IMR-90 (cell line): ENCODE measurements around the gene LMNTD2.

Source experiments
- CEBPB ChIP-seq: IDR thresholded peaks from 2 replicates; pipeline ENCODE4 v1.6.1; 2012; ENCODE audit warnings: low read depth, low read length, improper control_type of control experiment
- FOS ChIP-seq: fragments of 150-350 bp; IDR thresholded peaks from 2 replicates; pipeline ENCODE4 v1.6.1; 2016; ENCODE audit warnings: low read depth, low read length
- MAFK ChIP-seq: IDR thresholded peaks from 2 replicates; pipeline ENCODE4 v1.6.1; 2012; ENCODE audit warnings: low read depth, low read length, improper control_type of control experiment
- MAZ ChIP-seq: IDR thresholded peaks from 2 replicates; pipeline ENCODE4 v1.6.1; 2012; ENCODE audit warnings: low read depth, mild to moderate bottlenecking, low read length, improper control_type of control experiment, moderate library complexity, borderline replicate concordance
- MXI1 ChIP-seq: IDR thresholded peaks from 2 replicates; pipeline ENCODE4 v1.6.1; 2012; ENCODE audit warnings: low read depth, mild to moderate bottlenecking, low read length, moderate library complexity, borderline replicate concordance
- NFE2L2 ChIP-seq: fragments of 150-350 bp; IDR thresholded peaks from 2 replicates; pipeline ENCODE4 v1.6.1; 2016; ENCODE audit warnings: low read depth, mild to moderate bottlenecking, low read length
- POLR2A ChIP-seq: IDR thresholded peaks from 2 replicates; pipeline ENCODE4 v1.6.1; 2012; ENCODE audit warnings: mild to moderate bottlenecking, low read depth, low read length
- RAD21 ChIP-seq: IDR thresholded peaks from 2 replicates; pipeline ENCODE4 v1.6.1; 2012; ENCODE audit warnings: low read length, improper control_type of control experiment
- RCOR1 ChIP-seq: IDR thresholded peaks from 2 replicates; pipeline ENCODE4 v1.6.1; 2012; ENCODE audit warnings: mild to moderate bottlenecking, low read length, improper control_type of control experiment; ENCODE audit not compliant: insufficient replicate concordance
- RFX5 ChIP-seq: IDR thresholded peaks from 2 replicates; pipeline ENCODE4 v1.8.0; 2012; ENCODE audit warnings: low read depth, mild to moderate bottlenecking, low read length, moderate library complexity
- SMC3 ChIP-seq: fragments of 150-350 bp; IDR thresholded peaks from 2 replicates; pipeline ENCODE4 v1.6.1; 2016; ENCODE audit warnings: low read depth, mild to moderate bottlenecking, antibody characterized with exemption, low read length, moderate library complexity
- TF ChIP-seq, protein P1 (sequence below): conservative IDR thresholded peaks from 2 replicates; pipeline ENCODE4 v1.5.1; 2012; ENCODE audit warnings: mild to moderate bottlenecking, low read depth, low read length, improper control_type of control experiment
- TF ChIP-seq, protein P2 (sequence below): fragments of 150-350 bp; IDR thresholded peaks from 2 replicates; pipeline ENCODE4 v1.6.1; 2016; ENCODE audit warnings: low read depth, mild to moderate bottlenecking, low read length, moderate library complexity, borderline replicate concordance

DNA sequence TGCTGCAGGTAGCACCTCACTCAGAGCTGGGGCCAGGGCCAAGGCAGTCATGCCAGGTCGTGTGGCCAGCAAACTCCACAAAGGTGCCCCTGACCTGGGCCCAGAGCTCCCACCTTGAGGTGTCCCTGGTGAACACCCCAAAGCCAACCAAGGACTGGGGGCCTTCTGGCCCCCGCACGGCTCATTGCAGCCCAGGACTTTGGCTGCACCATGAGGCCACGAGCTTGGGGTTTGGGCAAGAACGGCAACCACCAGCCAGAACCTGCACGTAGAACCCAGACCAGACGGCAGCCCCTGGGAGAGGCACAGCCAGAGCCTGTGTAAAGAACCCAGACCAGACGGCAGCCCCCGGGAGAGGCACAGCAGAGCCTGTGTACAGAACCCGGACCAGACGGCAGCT lies 15.4 kb downstream of the LMNTD2 start:
- no peak for TF ChIP-seq POLR2A
- TF ChIP-seq, protein P1, sequence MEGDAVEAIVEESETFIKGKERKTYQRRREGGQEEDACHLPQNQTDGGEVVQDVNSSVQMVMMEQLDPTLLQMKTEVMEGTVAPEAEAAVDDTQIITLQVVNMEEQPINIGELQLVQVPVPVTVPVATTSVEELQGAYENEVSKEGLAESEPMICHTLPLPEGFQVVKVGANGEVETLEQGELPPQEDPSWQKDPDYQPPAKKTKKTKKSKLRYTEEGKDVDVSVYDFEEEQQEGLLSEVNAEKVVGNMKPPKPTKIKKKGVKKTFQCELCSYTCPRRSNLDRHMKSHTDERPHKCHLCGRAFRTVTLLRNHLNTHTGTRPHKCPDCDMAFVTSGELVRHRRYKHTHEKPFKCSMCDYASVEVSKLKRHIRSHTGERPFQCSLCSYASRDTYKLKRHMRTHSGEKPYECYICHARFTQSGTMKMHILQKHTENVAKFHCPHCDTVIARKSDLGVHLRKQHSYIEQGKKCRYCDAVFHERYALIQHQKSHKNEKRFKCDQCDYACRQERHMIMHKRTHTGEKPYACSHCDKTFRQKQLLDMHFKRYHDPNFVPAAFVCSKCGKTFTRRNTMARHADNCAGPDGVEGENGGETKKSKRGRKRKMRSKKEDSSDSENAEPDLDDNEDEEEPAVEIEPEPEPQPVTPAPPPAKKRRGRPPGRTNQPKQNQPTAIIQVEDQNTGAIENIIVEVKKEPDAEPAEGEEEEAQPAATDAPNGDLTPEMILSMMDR: no peak
- TF ChIP-seq MXI1: no peak
- TF ChIP-seq RFX5: no peak
- TF ChIP-seq, protein P2, sequence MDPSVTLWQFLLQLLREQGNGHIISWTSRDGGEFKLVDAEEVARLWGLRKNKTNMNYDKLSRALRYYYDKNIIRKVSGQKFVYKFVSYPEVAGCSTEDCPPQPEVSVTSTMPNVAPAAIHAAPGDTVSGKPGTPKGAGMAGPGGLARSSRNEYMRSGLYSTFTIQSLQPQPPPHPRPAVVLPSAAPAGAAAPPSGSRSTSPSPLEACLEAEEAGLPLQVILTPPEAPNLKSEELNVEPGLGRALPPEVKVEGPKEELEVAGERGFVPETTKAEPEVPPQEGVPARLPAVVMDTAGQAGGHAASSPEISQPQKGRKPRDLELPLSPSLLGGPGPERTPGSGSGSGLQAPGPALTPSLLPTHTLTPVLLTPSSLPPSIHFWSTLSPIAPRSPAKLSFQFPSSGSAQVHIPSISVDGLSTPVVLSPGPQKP: no peak
- TF ChIP-seq CEBPB: no peak
- TF ChIP-seq FOS: no peak
- no peak for TF ChIP-seq SMC3
- no peak for TF ChIP-seq NFE2L2
- no peak for TF ChIP-seq MAZ
- no peak for TF ChIP-seq RCOR1
- no peak for TF ChIP-seq RAD21
- no peak for TF ChIP-seq MAFK
